ENCODE measurements around the gene SMOC2. TPM values are rescaled to one million over a fixed set of nuclear protein-coding genes. Genes with fewer than 3 reads are reported as not detected.

Gene SMOC2
- polyA plus RNA-seq, 1 donor (not counting 4 experiments of a cell fraction or from before 2014, with no cell fraction given): 1.1 TPM

DNA sequence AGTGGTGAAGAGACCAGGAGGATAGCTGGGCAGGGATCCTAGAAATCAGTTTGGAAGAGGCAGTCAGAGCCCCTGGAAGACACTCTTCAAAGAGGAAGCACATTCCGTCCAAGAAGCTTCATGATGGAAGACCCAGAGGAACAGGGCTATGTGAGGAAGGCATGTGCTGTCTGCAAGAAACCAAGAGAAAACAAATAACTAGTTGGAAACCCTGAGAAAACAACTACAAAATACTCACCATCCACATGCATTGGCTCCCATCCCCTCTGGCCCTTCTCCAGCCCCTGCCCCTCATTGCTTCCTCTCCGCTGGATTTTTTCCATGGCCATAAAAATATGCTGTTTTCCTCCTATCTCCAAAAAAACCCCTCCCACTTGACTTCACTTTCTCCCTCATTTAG, 40.9 kb upstream of the SMOC2 start:
- Histone ChIP-seq H3K4me1 (ENCODE audit: control insufficient read depth, extremely low read depth, insufficient read depth, low read length) (no peaks in the 10 kb centered on the region), H3K4me3 (ENCODE audit: control insufficient read depth in 2 of 3, extremely low read depth in 1 of 3, insufficient read depth in 2 of 3, low read depth in 1 of 3, low read length in 3 of 3) (no peak overlapping the region), H3K27ac (ENCODE audit: control insufficient read depth, insufficient read depth, low read length) (no peak overlapping the region), H2AFZ (ENCODE audit: control insufficient read depth, low read length) (no peak overlapping the region), H3K9me3 (ENCODE audit: control insufficient read depth, low read depth, low read length) (no peaks in the 10 kb centered on the region), H3K9me1 (ENCODE audit: control insufficient read depth, extremely low read depth, insufficient read depth, low read length) (no peaks in the 10 kb centered on the region), H3K79me2 (ENCODE audit: control insufficient read depth, insufficient read depth, low read length) (no peaks in the 10 kb centered on the region), H3K4me2 (ENCODE audit: control insufficient read depth, extremely low read depth, insufficient read depth, low read depth, low read length) (no peak overlapping the region), H3K9ac (ENCODE audit: control insufficient read depth, extremely low read depth, insufficient read depth, low read length) (no peak overlapping the region), H3K36me3 (ENCODE audit: control insufficient read depth in 2 of 2, extremely low read depth in 1 of 2, insufficient read depth in 2 of 2, low read length in 2 of 2) (no peaks in the 10 kb centered on the region), H4K20me1 (ENCODE audit: control insufficient read depth, extremely low read depth, insufficient read depth, low read length) (no peaks in the 10 kb centered on the region), H3K27me3 (ENCODE audit: control insufficient read depth, extremely low read depth, insufficient read depth, low read length) (no peaks in the 10 kb centered on the region)
- FAIRE-seq (no peak), DNase-seq (ENCODE audit: low read depth, low spot score) (no peak)
- dilution Hi-C loops (cut with MboI; ENCODE audit: extremely low pct_ligation_motif_present, low sequenced_read_pairs): no loop called here
- no peak for TF ChIP-seq EZH2 (IDR thresholded peaks at IDR 0.05; ENCODE audit: low read length)
- TF ChIP-seq, protein P1, sequence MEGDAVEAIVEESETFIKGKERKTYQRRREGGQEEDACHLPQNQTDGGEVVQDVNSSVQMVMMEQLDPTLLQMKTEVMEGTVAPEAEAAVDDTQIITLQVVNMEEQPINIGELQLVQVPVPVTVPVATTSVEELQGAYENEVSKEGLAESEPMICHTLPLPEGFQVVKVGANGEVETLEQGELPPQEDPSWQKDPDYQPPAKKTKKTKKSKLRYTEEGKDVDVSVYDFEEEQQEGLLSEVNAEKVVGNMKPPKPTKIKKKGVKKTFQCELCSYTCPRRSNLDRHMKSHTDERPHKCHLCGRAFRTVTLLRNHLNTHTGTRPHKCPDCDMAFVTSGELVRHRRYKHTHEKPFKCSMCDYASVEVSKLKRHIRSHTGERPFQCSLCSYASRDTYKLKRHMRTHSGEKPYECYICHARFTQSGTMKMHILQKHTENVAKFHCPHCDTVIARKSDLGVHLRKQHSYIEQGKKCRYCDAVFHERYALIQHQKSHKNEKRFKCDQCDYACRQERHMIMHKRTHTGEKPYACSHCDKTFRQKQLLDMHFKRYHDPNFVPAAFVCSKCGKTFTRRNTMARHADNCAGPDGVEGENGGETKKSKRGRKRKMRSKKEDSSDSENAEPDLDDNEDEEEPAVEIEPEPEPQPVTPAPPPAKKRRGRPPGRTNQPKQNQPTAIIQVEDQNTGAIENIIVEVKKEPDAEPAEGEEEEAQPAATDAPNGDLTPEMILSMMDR (optimal IDR thresholded peaks at IDR 0.05 in 1 of 3, IDR thresholded peaks at IDR 0.05 in 1 of 3, conservative IDR thresholded peaks at IDR 0.05 in 1 of 3; ENCODE audit: extremely low read depth in 1 of 3, insufficient read depth in 2 of 3, low read length in 3 of 3): no peak

- H3K9ac ChIP-seq (ENCODE audit: control insufficient read depth, extremely low read depth, insufficient read depth, low read length): no peak overlapping the region
- no peak overlapping the region for H3K4me2 ChIP-seq (ENCODE audit: control insufficient read depth, extremely low read depth, insufficient read depth, low read depth, low read length)
- dilution Hi-C loops (cut with MboI; ENCODE audit: extremely low pct_ligation_motif_present, low sequenced_read_pairs): no loop called here
- H3K9me1 ChIP-seq (ENCODE audit: control insufficient read depth, extremely low read depth, insufficient read depth, low read length): no peaks in the 10 kb centered on the region
- no peaks in the 10 kb centered on the region for H3K27me3 ChIP-seq (ENCODE audit: control insufficient read depth, extremely low read depth, insufficient read depth, low read length)
- no peak for TF ChIP-seq EZH2 (IDR thresholded peaks at IDR 0.05; ENCODE audit: low read length)
- TF ChIP-seq, protein P1 (optimal IDR thresholded peaks at IDR 0.05 in 1 of 3, IDR thresholded peaks at IDR 0.05 in 1 of 3, conservative IDR thresholded peaks at IDR 0.05 in 1 of 3; ENCODE audit: extremely low read depth in 1 of 3, insufficient read depth in 2 of 3, low read length in 3 of 3): no peak
- no peak overlapping the region for H2AFZ ChIP-seq (ENCODE audit: control insufficient read depth, low read length)
- no peaks in the 10 kb centered on the region for H3K79me2 ChIP-seq (ENCODE audit: control insufficient read depth, insufficient read depth, low read length)
- FAIRE-seq: no peak
- H3K36me3 ChIP-seq (ENCODE audit: control insufficient read depth in 2 of 2, extremely low read depth in 1 of 2, insufficient read depth in 2 of 2, low read length in 2 of 2): no peaks in the 10 kb centered on the region
- H3K9me3 ChIP-seq (ENCODE audit: control insufficient read depth, low read depth, low read length): no peaks in the 10 kb centered on the region
- no peaks in the 10 kb centered on the region for H4K20me1 ChIP-seq (ENCODE audit: control insufficient read depth, extremely low read depth, insufficient read depth, low read length)
- H3K4me1 ChIP-seq (ENCODE audit: control insufficient read depth, extremely low read depth, insufficient read depth, low read length): no peaks in the 10 kb centered on the region
- H3K4me3 ChIP-seq (ENCODE audit: control insufficient read depth in 2 of 3, extremely low read depth in 1 of 3, insufficient read depth in 2 of 3, low read depth in 1 of 3, low read length in 3 of 3): no peak overlapping the region
- no peak for DNase-seq (ENCODE audit: low read depth, low spot score)
- no peak overlapping the region for H3K27ac ChIP-seq (ENCODE audit: control insufficient read depth, insufficient read depth, low read length)
These were observed 37.5 kb upstream of the SMOC2 start for GRCh38 chr6:168403370-168404005.
